Measurements from ENCODE around the gene C1orf216. TPM values are rescaled to one million over a fixed set of nuclear protein-coding genes. Genes with fewer than 3 reads are reported as not detected.
"Not testable (repeated sequence)": the region's sequence is repeated elsewhere in the genome, so short reads cannot be mapped to it uniquely, and the experiment has no call there.

C1orf216 gene
- polyA plus RNA-seq, 3 donors, result 8.1 to 10.5 (median 8.8) TPM

DNA sequence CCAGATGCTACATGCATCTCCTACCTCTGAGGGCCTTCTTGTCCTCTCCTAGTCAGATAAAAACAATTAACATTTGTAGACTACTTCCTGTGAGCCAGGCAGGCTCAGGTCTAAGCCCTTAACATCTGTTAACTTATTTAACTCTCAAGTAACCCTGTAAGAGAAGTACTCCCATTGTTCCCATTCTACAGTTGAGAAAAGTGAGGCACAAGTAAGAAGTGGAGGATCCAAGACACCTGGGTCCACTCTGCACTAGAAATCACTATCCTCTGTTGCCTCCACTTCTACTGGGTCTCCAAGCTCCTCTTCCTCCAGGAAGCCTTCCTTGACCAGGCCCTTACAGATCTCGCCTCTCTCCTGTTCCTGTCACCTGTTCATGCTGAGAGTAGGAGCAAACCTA, 9.7 kb downstream of the C1orf216 start:
- no peak for DNase-seq

DNA sequence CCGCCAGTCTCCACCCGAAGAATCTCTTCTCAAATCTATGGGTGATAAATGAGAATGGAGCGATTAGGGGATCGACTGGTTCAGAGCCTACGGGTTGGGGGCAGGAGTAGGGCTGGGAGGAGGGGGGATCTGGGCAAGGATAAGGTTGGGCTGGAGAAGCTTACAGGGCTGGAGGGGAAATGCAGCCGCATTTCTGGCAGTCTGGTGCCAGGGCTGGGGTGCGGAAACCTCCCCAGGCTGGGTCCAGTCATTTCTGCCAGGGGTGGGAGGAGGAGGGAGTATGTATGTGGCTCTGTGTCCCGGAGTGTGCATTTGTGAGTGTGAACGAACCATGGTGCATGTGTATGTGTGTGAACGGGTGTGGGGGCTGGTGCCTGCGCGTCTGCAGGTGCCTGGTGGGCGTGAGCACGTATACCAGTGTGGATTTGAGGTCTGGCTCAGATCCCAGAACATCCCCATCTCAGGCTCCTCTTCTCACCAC, 10.2 kb downstream of the C1orf216 start:
- DNase-seq, result no peak

GRCh38 chr1:35707601-35708440, 10.9 kb downstream of the C1orf216 start:
- DNase-seq, result peak; percentile 26

- DNase-seq, result no peak
Measured at GRCh38 chr1:35706846-35707600, 11.7 kb downstream of the C1orf216 start.

GRCh38 chr1:35702508-35702907, 16.2 kb downstream of the C1orf216 start:
- no peak for DNase-seq

DNA sequence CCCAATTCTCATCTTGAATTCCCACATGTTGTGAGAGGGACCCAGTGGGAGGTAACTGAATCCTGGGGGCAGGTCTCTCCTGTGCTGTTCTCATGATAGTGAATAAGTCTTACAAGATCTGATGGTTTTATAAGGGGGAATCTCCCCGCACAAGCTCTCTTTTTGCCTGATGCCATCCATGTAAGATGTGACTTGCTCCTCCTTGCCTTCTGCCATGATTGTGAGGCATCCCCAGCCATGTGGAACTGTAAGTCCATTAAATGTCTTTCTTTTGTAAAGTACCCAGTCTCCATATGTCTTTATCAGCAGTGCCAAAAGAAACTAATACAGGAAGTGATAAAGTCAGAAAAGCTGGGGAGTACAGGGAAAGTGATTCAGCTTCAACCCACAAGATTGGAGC, 19.5 kb downstream of the C1orf216 start:
- not testable (repeated sequence) for DNase-seq

GRCh38 chr1:35692317-35692716, 26.4 kb downstream of the C1orf216 start:
- DNase-seq, result no peak

DNA sequence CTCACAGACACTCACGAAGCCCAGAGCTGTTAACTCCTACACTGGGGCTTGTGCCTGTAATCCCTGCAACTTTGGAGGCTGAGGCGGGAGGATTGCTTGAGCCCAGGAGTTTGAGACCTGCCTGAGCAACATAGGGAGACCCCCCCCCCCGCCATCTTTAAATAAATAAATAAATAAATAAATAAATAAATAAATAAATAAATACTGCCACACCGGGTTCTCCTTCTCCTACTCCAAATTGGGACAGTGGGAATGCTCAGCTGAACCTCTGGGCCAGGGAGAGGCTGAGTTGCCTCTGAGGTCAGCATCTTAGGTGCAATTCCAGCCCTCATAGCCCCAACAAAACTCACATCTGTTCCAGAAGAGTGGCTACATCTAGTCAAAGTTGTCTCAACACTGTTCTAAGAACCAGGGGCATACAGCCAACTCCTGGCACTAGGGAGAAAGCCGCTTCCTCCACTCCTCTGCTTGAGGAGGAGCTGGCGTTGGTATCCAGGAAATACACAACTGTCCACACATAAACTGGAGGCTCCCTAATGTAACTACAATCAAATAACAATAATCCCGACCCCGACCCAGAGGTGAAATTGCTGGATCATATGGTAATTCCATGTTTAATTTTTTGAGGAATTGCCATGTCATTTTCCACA, 27.0 kb downstream of the C1orf216 start:
- DNase-seq, result no peak

GRCh38 chr1:35691080-35691479, 27.6 kb downstream of the C1orf216 start:
- DNase-seq, result no peak

- DNase-seq, result not testable (repeated sequence)
Measured at GRCh38 chr1:35690103-35690502, 28.6 kb downstream of the C1orf216 start.

- DNase-seq, result no peak
Measured at GRCh38 chr1:35688161-35688560, 30.5 kb downstream of the C1orf216 start.

DNA sequence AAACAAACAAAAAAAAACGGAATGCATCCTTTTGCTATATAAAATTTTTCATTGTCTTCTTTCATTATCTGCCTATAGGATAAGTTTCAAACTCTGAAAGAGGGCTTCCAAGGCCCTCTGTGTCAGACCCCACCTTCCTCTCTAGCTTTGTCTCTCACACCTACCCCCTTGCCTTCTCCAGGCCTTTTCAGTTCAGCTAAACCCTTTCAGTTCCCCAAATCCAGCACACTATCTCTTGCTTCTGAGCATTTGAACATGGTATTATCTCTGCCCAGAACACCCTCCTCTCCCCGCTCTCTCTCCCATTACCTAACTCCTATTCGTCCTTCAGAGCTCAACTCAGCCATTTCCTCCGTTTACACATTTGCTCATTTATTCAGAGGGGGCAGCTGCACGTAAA, 35.7 kb downstream of the C1orf216 start:
- DNase-seq, result no peak

- no peak for DNase-seq
Measured at GRCh38 chr1:35680271-35680670, 38.4 kb downstream of the C1orf216 start.

DNA sequence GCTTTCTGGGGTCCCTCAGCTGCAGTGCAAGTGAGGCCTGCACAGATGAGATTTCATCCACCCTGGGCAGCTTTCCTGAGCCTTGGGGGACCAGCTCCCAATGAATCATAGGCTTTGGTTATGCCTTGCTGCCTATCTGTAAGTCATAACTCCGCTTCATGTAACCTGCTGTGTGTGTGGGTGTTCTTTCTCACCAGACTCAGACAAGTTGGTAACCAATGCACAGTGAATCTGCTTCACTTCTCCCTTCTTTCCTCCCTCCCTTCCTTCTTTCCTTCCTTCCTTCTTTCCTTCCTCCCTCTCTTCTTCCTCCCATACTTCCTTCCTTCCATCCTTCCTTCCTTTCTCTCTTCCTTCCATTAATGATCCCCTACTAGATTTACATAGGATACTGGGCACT, 42.9 kb downstream of the C1orf216 start:
- no peak for DNase-seq

GRCh38 chr1:35674111-35674510, 44.6 kb downstream of the C1orf216 start:
- no peak for DNase-seq

DNA sequence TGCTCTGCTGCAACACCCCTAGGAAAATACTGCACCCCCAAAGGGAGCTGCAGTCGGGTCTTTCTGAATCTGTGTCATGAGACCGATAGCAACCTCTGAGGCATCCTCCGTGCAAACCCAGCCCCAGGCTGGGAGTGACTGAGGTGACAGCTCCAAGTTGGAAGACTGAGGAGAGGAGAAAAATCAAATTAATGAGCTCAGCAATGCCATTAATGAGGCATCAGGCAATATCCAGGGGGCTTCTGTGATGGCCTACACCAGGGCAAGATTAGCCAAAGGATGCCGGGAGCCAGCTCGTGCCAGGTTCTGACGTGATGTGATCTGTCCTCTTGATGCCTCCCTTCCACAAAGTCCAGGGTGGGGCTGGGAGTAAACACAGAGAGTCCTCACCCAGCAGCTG, 46.6 kb downstream of the C1orf216 start:
- no peak for DNase-seq

GRCh38 chr1:35668506-35668905, 50.2 kb downstream of the C1orf216 start:
- DNase-seq, result no peak

DNA sequence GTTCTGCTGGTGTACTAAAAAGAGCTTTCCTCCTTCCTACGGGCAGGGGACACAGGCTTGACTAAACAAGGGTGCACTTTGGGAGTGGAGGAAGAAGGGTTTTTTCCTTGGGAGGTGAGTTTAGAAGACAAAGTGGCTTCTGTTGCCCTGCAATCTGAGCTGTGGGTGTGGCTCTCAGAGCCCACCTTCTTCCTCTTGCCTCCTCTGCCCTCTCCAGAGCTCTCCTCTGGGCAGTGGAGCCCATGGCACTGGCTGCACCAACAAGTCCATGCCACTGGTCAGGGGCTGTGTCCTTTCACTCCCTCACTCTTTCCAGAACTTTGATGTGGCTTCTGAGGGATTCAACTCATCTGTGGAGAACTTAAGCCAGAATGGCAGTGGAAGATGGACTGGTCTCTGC, 51.8 kb downstream of the C1orf216 start:
- no peak for DNase-seq

DNA sequence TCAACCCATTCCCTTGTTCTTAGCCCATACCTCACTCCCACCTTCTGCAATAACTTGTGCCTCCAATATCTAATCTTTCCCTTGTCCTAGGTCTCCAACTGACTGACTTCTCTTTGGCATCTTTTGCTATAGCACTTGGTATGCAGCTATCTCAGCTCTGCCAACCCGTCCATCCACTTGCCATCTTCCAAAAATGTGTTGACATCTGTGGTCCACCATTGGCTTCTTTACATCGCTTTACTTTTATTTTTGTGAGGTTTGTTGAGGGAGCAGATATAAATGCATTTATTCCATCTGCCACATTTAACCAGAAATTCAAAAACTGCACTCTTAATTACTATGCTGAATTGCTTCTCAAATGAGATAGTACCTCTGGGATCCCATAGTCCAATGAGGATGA, 52.5 kb downstream of the C1orf216 start:
- no peak for DNase-seq
